K562 (cell line): Measurements from ENCODE around the gene AP1G2. TPM values are rescaled to one million over a fixed set of nuclear protein-coding genes. Genes with fewer than 3 reads are reported as not detected.
A peak's percentile ranks its signal among the peaks of the same experiment; 100 is the strongest.

ENCODE experiments used
- ATAC-seq: fragments of 200-7000 bp; cut with Tn5 transposase; 3 replicates; pipeline ENCODE4 v1.9.1; 2020; ENCODE audit warnings: moderate library complexity
- BruUV-seq: library from RNA; stranded (reverse); fragments of 400-500 nt; replicated peaks from 2 replicates; lab custom pipeline; 2021; lab: Mats Ljungman, UMichigan
- CTCF ChIA-PET: fragments of 300-600 bp; formaldehyde crosslinking; extraction: SDS; loops from one replicate; lab custom pipeline; 2021; ENCODE audit warnings: low intra/inter-chr PET ratio; lab: Yijun Ruan, JAX
- POLR2A ChIA-PET: fragments of 300-600, 350-650 bp; sonication (Branson Sonifier 250); formaldehyde crosslinking; extraction: SDS; loops from one replicate; lab custom pipeline; 2021; ENCODE audit warnings: antibody characterized with exemption, inconsistent platforms; lab: Yijun Ruan, JAX
- DNase-seq, 4 experiments: peaks; one replicate each; pipeline versions ENCODE4 v3.0.0 to v3.0.0-alpha.2; 2011 to 2018; ENCODE audit warnings: low spot score in 3 of 4, mixed read lengths in 3 of 4; ENCODE audit errors: extremely low read depth in 1 of 4
- FAIRE-seq: peaks from 2 replicates; lab custom pipeline; 2011; peaks lifted over from hg19 to GRCh38; lab: Jason Lieb, UNC
- H2AFZ ChIP-seq: 2 replicates; pipeline ENCODE4 v1.6.0; 2011; ENCODE audit warnings: low read depth, low read length, control low read depth, inconsistent platforms
- H3K27ac ChIP-seq: fragments of 200-600 bp; 3 replicates; pipeline ENCODE4 v1.8.0; 2011; ENCODE audit warnings: low read depth, mild to moderate bottlenecking, control low read depth, inconsistent platforms, low read length, moderate library complexity, mixed read lengths; ENCODE audit errors: extremely low read depth
- H3K27me3 ChIP-seq, 2 experiments: fragments of 300-600 bp in 1 of 2; 2 replicates in 1 of 2; 3 replicates in 1 of 2; pipeline versions ENCODE4 v1.6.0 to v1.8.0; 2011; ENCODE audit warnings: inconsistent platforms in 2 of 2, low read length in 2 of 2, mild to moderate bottlenecking in 1 of 2, mixed read lengths in 1 of 2, moderate library complexity in 1 of 2; ENCODE audit not compliant: control insufficient read depth in 2 of 2, insufficient read depth in 2 of 2
- H3K36me3 ChIP-seq: fragments of 300-600 bp; 3 replicates; pipeline ENCODE4 v1.8.0; 2011; ENCODE audit warnings: mild to moderate bottlenecking, low read length, inconsistent platforms; ENCODE audit not compliant: control insufficient read depth, insufficient read depth
- H3K4me1 ChIP-seq, 2 experiments: fragments of 200-600 bp in 1 of 2; replicated peaks in 1 of 2; 2 replicates in 1 of 2; 3 replicates in 1 of 2; pipeline versions ENCODE4 v1.5.1 to v1.8.0; 2011; ENCODE audit warnings: inconsistent platforms in 2 of 2, low read length in 2 of 2, mild to moderate bottlenecking in 1 of 2, mixed read lengths in 1 of 2, moderate library complexity in 1 of 2; ENCODE audit not compliant: control insufficient read depth in 2 of 2, insufficient read depth in 2 of 2
- H3K4me2 ChIP-seq: 2 replicates; pipeline ENCODE4 v1.6.1; 2011; ENCODE audit warnings: low read length, control low read depth, inconsistent platforms, mixed read lengths; ENCODE audit not compliant: insufficient read depth
- H3K4me3 ChIP-seq: fragments of 200-600 bp; sonication (generic), shearing (Covaris generic); 2 replicates; pipeline ENCODE4 v1.5.1; 2016; ENCODE audit warnings: control low read depth, inconsistent platforms
- H3K79me2 ChIP-seq: fragments of 200-600 bp; 3 replicates; pipeline ENCODE4 v1.8.0; 2011; ENCODE audit warnings: low read length, inconsistent platforms; ENCODE audit not compliant: control insufficient read depth, insufficient read depth
- H3K9ac ChIP-seq, 2 experiments: 2 replicates each; pipeline versions ENCODE4 v1.6.0 to v1.6.1; 2011; ENCODE audit warnings: low read depth in 2 of 2, low read length in 2 of 2, control low read depth in 1 of 2, inconsistent platforms in 1 of 2, mild to moderate bottlenecking in 1 of 2, mixed read lengths in 1 of 2; ENCODE audit not compliant: insufficient read depth in 1 of 2
- H3K9me1 ChIP-seq: one replicate; pipeline ENCODE4 v1.6.0; 2011; ENCODE audit warnings: inconsistent platforms, mild to moderate bottlenecking, low read length, moderate library complexity; ENCODE audit not compliant: control insufficient read depth, insufficient read depth
- H3K9me3 ChIP-seq: replicated peaks from 2 replicates; pipeline ENCODE4 v1.5.1; 2011; ENCODE audit warnings: low read depth, low read length, inconsistent platforms; ENCODE audit not compliant: control insufficient read depth, insufficient read depth
- H4K20me1 ChIP-seq: replicated peaks from 2 replicates; pipeline ENCODE4 v1.6.1; 2011; ENCODE audit warnings: low read length, inconsistent platforms, mixed read lengths; ENCODE audit not compliant: control insufficient read depth, insufficient read depth
- ATF2 ChIP-seq: sonication (generic); formaldehyde crosslinking; IDR thresholded peaks from 2 replicates; pipeline ENCODE4 v1.8.1; 2022; ENCODE audit warnings: missing genetic modification reagents
- COPS2 ChIP-seq: fragments of 450-650 bp; conservative IDR thresholded peaks from 2 replicates; pipeline ENCODE4 v1.6.1; 2016; ENCODE audit warnings: mild to moderate bottlenecking, moderate library complexity
- CTBP1 ChIP-seq: fragments of 450-650 bp; IDR thresholded peaks from 2 replicates; pipeline ENCODE4 v1.6.1; 2016; ENCODE audit warnings: borderline replicate concordance
- E2F4 ChIP-seq: sonication (generic); formaldehyde crosslinking; IDR thresholded peaks from 2 replicates; pipeline ENCODE4 v1.8.0; 2022; ENCODE audit warnings: mild to moderate bottlenecking, low read depth, missing genetic modification reagents
- FUS ChIP-seq: fragments of 200-400 bp; formaldehyde crosslinking; optimal IDR thresholded peaks from 2 replicates; pipeline ENCODE3; 2017; ENCODE audit warnings: low read depth, low read length
- MAZ ChIP-seq, 2 experiments: fragments of 450-650 bp in 1 of 2; sonication (generic) in 1 of 2; formaldehyde crosslinking; IDR thresholded peaks in 1 of 2; conservative IDR thresholded peaks in 1 of 2; 2 replicates each; pipeline versions ENCODE4 v1.4.0 to v1.5.0; 2020; ENCODE audit warnings: mild to moderate bottlenecking in 1 of 2, missing genetic modification reagents in 1 of 2
- POLR2AphosphoS5 ChIP-seq: IDR thresholded peaks from 2 replicates; pipeline ENCODE4 v1.6.1; 2011; ENCODE audit warnings: mild to moderate bottlenecking, low read depth, low read length, moderate library complexity; ENCODE audit not compliant: control insufficient read depth, insufficient read depth
- RAD21 ChIP-seq, 2 experiments: fragments of 250-450 bp in 1 of 2; fragments of 450-650 bp in 1 of 2; sonication (Bioruptor Pico) in 1 of 2; formaldehyde crosslinking in 1 of 2; IDR thresholded peaks in 1 of 2; conservative IDR thresholded peaks in 1 of 2; 2 replicates each; pipeline versions ENCODE4 v1.4.0 to v1.8.0; 2020 to 2022; ENCODE audit warnings: mild to moderate bottlenecking in 2 of 2, moderate library complexity in 1 of 2
- SIX5 ChIP-seq, 2 experiments: IDR thresholded peaks; 2 replicates each; pipeline ENCODE4 v1.6.1; 2011; ENCODE audit warnings: low read length in 2 of 2, borderline replicate concordance in 1 of 2, low read depth in 1 of 2, mild to moderate bottlenecking in 1 of 2, moderate library complexity in 1 of 2; ENCODE audit not compliant: insufficient read depth in 1 of 2
- SMARCA4 ChIP-seq: fragments of 450-650 bp; IDR thresholded peaks from 2 replicates; pipeline ENCODE4 v1.6.1; 2016
- SMC3 ChIP-seq: conservative IDR thresholded peaks from 2 replicates; pipeline ENCODE4 v1.6.1; 2011; ENCODE audit warnings: low read depth, low read length, improper control_type of control experiment; ENCODE audit not compliant: insufficient read depth
- SOX6 ChIP-seq: fragments of 450-650 bp; IDR thresholded peaks from 2 replicates; pipeline ENCODE4 v1.6.1; 2014; ENCODE audit warnings: mild to moderate bottlenecking
- SPI1 ChIP-seq: IDR thresholded peaks from 2 replicates; pipeline ENCODE4 v1.6.1; 2011; ENCODE audit warnings: low read depth, low read length, control low read depth, borderline replicate concordance
- TBP ChIP-seq: optimal IDR thresholded peaks from 2 replicates; pipeline ENCODE3; 2011; ENCODE audit warnings: low read depth, low read length, improper control_type of control experiment
- TRIM24 ChIP-seq, 2 experiments: fragments of 450-650 bp; IDR thresholded peaks; 2 replicates each; pipeline ENCODE4 v1.6.1; 2016
- ZNF639 ChIP-seq, 2 experiments: fragments of 200-800 bp in 1 of 2; sonication (Bioruptor generic) in 1 of 2; sonication (generic) in 1 of 2; formaldehyde crosslinking in 1 of 2; IDR thresholded peaks in 1 of 2; conservative IDR thresholded peaks in 1 of 2; 2 replicates each; pipeline versions ENCODE4 v1.5.0 to v1.6.1; 2016 to 2020; ENCODE audit warnings: missing compliant biosample characterization in 1 of 2, missing genetic modification characterization in 1 of 2, missing genetic modification reagents in 1 of 2
- ZNF668 ChIP-seq: fragments of 250-450 bp; sonication (Bioruptor Pico); IDR thresholded peaks from 2 replicates; pipeline ENCODE4 v1.8.0; 2022; ENCODE audit warnings: mild to moderate bottlenecking, inconsistent platforms
- WGBS: fragments of 100-300 bp; shearing (Covaris generic); methylation state at CpG from one replicate; pipeline ENCODE4 v1.1.6; 2016; ENCODE audit warnings: low coverage, mixed read lengths; ENCODE audit not compliant: insufficient coverage; ENCODE audit errors: missing lambda C conversion rate; 5-methylcytosine and 5-hydroxymethylcytosine counted together
- in situ Hi-C: fragments of 300-500 bp; cut with MboI; formaldehyde crosslinking; loops from 4 replicates; pipeline ENCODE4 v1.15.0; 2018; ENCODE audit warnings: inconsistent platforms, mixed read lengths
- intact Hi-C: fragments of 100-400 bp; cut with micrococcal nuclease; formaldehyde crosslinking; loops from 2 replicates; pipeline ENCODE4 v1.14.2; 2022
- polyA plus RNA-seq, 8 experiments: library from polyadenylated mRNA; depleted of rRNA in 4 of 8; stranded (reverse) in 5 of 8; unstranded in 3 of 8; fragments of >200 nt; fragmentation: Nextera tagmentation in 2 of 8; fragmentation: Illumina TruSeq in 1 of 8; extraction: Ambion mirVana in 2 of 8; extraction: Trizol in 1 of 8; gene quantifications; 2 replicates each; pipeline versions ENCODE4 v1.2.1 to v1.2.3, GENCODE V29; 2011 to 2014; ENCODE audit warnings: inconsistent platforms in 1 of 8, missing spikeins in 1 of 8
- total RNA-seq, 7 experiments: library from RNA; depleted of rRNA in 6 of 7; stranded (reverse); fragments of >200 nt in 6 of 7; fragmentation: Illumina TruSeq in 2 of 7; extraction: Trizol in 2 of 7; gene quantifications; 2 replicates each; pipeline versions ENCODE4 v1.2.1 to v1.2.3, GENCODE V29; 2011 to 2021; ENCODE audit warnings: low replicate concordance in 1 of 7

AP1G2 gene
- total and polyA plus RNA-seq, 9 of the 15 experiments (the other 6 are each of a cell fraction or from before 2014, with no cell fraction given) = 19.1 to 83.5 (median 33.3) TPM

- no peak overlapping the region for H3K9ac ChIP-seq
- TF ChIP-seq RAD21 (CRISPR knock-in tag; conservative IDR thresholded peaks at IDR 0.05 in 1 of 2, IDR thresholded peaks at IDR 0.05 in 1 of 2) = peak; percentile 91 to 93
- peak; percentile 49; the same call in 1 of the 2 replicates for TF ChIP-seq POLR2AphosphoS5
- TF ChIP-seq SOX6 = peak; percentile 61; the same call in 1 of the 2 replicates
- no peak for TF ChIP-seq COPS2
- no peak for TF ChIP-seq E2F4 (CRISPR knock-in tag)
- TF ChIP-seq ZNF668 (CRISPR knock-in tag) = no peak
- TF ChIP-seq TRIM24 (IDR thresholded peaks at IDR 0.05) = no peak
- TF ChIP-seq SIX5 (IDR thresholded peaks at IDR 0.05; ENCODE audit: borderline replicate concordance in 1 of 2, insufficient read depth in 1 of 2, low read depth in 1 of 2, low read length in 2 of 2) = no peak
- peak; percentile 47; the same call in 1 of the 2 replicates for TF ChIP-seq SMARCA4
- no peak for TF ChIP-seq TBP
- no peak for TF ChIP-seq ZNF639 (CRISPR knock-in tag; conservative IDR thresholded peaks at IDR 0.05 in 1 of 2, IDR thresholded peaks at IDR 0.05 in 1 of 2)
- TF ChIP-seq MAZ (CRISPR knock-in tag; conservative IDR thresholded peaks at IDR 0.05 in 1 of 2, IDR thresholded peaks at IDR 0.05 in 1 of 2) = peak in 1 of 2 experiments; percentile 52; a peak in 2 of 4 replicates
- TF ChIP-seq CTBP1 = peak; percentile 81
- TF ChIP-seq SMC3 = peak; percentile 64
- TF ChIP-seq FUS = no peak
- TF ChIP-seq ATF2 (CRISPR knock-in tag) = no peak
- peak; percentile 44; the same call in 1 of the 2 replicates for TF ChIP-seq SPI1
Measured at GRCh38 chr14:23588884-23589598, 21.4 kb upstream of the AP1G2 start.

More at GRCh38 chr14:23588884-23589598, 21.4 kb upstream of the AP1G2 start:
- Histone ChIP-seq H3K4me1 (peaks cover 5% of the 10 kb centered on the region in 2 experiments; a peak in 3 of 5 replicates), H3K4me3 (no peak overlapping the region), H3K9me1 (no peaks in the 10 kb centered on the region), H2AFZ (peak overlapping the region; percentile 69; the same call in 1 of the 2 replicates), H3K27me3 (no peaks in the 10 kb centered on the region; a peak in 1 of 5 replicates), H4K20me1 (no peaks in the 10 kb centered on the region), H3K4me2 (peak overlapping the region; percentile 1; the same call in 1 of the 2 replicates), H3K36me3 (no peaks in the 10 kb centered on the region), H3K79me2 (no peaks in the 10 kb centered on the region), H3K27ac (no peak overlapping the region), H3K9me3 (no peaks in the 10 kb centered on the region)
- DNase-seq (peak; percentile 89 to 92 (median 91)), ATAC-seq (peak; percentile 100), FAIRE-seq (peak; percentile 99)
- POLR2A ChIA-PET = interaction anchor here (0.6 kb wide), 2 partner anchors 9 to 47 kb away, joined by 3 read pairs; partner anchors contain the start of gene DHRS2
- in situ Hi-C loops = no loop called here
- CTCF ChIA-PET = interaction anchor here (0.6 to 1.4 kb wide), 6 partner anchors 20 to 843 kb away, joined by 3 to 7 read pairs (median 3); no protein-coding TSS in a partner anchor
- 4% methylated on average over 4 of the region's 5 CpGs for WGBS
- intact Hi-C loops = loop anchor here (2.0 to 10.0 kb wide), 4 partner anchors 34 to 363 kb away; partner anchors contain the start of gene DHRS4
- no TSS peak for BruUV-seq
